HCT116 (cell line): Measurements from ENCODE around the gene DDT. TPM values are rescaled to one million over a fixed set of nuclear protein-coding genes. Genes with fewer than 3 reads are reported as not detected.

ENCODE experiments used
- ATAC-seq: fragments of 200-7000 bp; cut with Tn5 transposase; 2 replicates; pipeline ENCODE4 v1.9.1; 2020; ENCODE audit warnings: mild to moderate bottlenecking, moderate library complexity
- BruUV-seq: library from RNA; stranded (reverse); fragments of 400-500 nt; replicated peaks from 2 replicates; lab custom pipeline; 2021; lab: Mats Ljungman, UMichigan
- CTCF ChIA-PET: fragments of 300-600 bp; sonication (Branson Sonifier 250); formaldehyde crosslinking; loops from one replicate; lab custom pipeline; 2021; ENCODE audit warnings: antibody characterized with exemption; lab: Charles Lee
- POLR2A ChIA-PET: fragments of 300-600, 350-600 bp; sonication (Branson Sonifier 250); formaldehyde crosslinking; loops from one replicate; lab custom pipeline; 2021; ENCODE audit warnings: antibody characterized with exemption; lab: Charles Lee
- RAD21 ChIA-PET, 2 experiments: fragments of 300-600 bp; sonication (Branson Sonifier 250); formaldehyde crosslinking; loops; one replicate each; lab custom pipeline; 2023; ENCODE audit warnings: low total read pairs in 2 of 2; ENCODE audit not compliant: uncharacterized antibody in 2 of 2, unreplicated experiment in 2 of 2, low non-redundant PET in 1 of 2; lab: Charles Lee
- DNase-seq: peaks from one replicate; pipeline ENCODE4 v3.0.0-alpha.2; 2010; ENCODE audit warnings: low read depth, low spot score
- H2AFZ ChIP-seq: fragments of 200-600 bp; shearing (Covaris generic), sonication (generic); 2 replicates; pipeline ENCODE4 v1.6.1; 2017; ENCODE audit warnings: low read depth, mixed run types, mixed read lengths, antibody characterized with exemption, low read length; ENCODE audit not compliant: poor library complexity, severe bottlenecking
- H3K27ac ChIP-seq: 2 replicates; pipeline ENCODE4 v1.5.1; 2012; ENCODE audit warnings: low read depth, low read length
- H3K27me3 ChIP-seq: fragments of 200-600 bp; sonication (generic); 2 replicates; pipeline ENCODE4 v1.6.1; 2016; ENCODE audit warnings: mixed run types, low read length, mixed read lengths; ENCODE audit not compliant: insufficient read depth
- H3K36me3 ChIP-seq, 2 experiments: fragments of 200-500 bp in 1 of 2; fragments of 200-600 bp in 1 of 2; sonication (Bioruptor generic) in 1 of 2; sonication (generic) in 1 of 2; 2 replicates each; pipeline versions ENCODE4 v1.5.1 to v1.6.1; 2014 to 2016; ENCODE audit warnings: low read length in 2 of 2, inconsistent platforms in 1 of 2, mixed read lengths in 1 of 2, mixed run types in 1 of 2; ENCODE audit not compliant: insufficient read depth in 2 of 2, control insufficient read depth in 1 of 2
- H3K4me1 ChIP-seq, 2 experiments: fragments of 200-600 bp in 1 of 2; sonication (generic) in 1 of 2; 2 replicates each; pipeline versions ENCODE4 v1.5.1 to v1.6.1; 2012 to 2017; ENCODE audit warnings: low read length in 2 of 2, inconsistent platforms in 1 of 2, mild to moderate bottlenecking in 1 of 2, mixed read lengths in 1 of 2, mixed run types in 1 of 2, moderate library complexity in 1 of 2; ENCODE audit not compliant: insufficient read depth in 2 of 2, control insufficient read depth in 1 of 2
- H3K4me2 ChIP-seq: fragments of 200-600 bp; sonication (generic); 2 replicates; pipeline ENCODE4 v1.6.1; 2017; ENCODE audit warnings: mixed run types, low read length, mixed read lengths
- H3K4me3 ChIP-seq, 2 experiments: fragments of 200-600 bp in 1 of 2; sonication (generic) in 1 of 2; replicated peaks in 1 of 2; 2 replicates each; pipeline ENCODE4 v1.5.1; 2011 to 2016; ENCODE audit warnings: low read length in 2 of 2, control low read depth in 1 of 2, low read depth in 1 of 2, mild to moderate bottlenecking in 1 of 2, mixed read lengths in 1 of 2, mixed run types in 1 of 2
- H3K79me2 ChIP-seq: fragments of 200-600 bp; sonication (generic); 2 replicates; pipeline ENCODE4 v1.6.1; 2017; ENCODE audit warnings: mild to moderate bottlenecking, mixed run types, low read length, moderate library complexity, mixed read lengths; ENCODE audit not compliant: insufficient read depth
- H3K9ac ChIP-seq: fragments of 200-600 bp; sonication (generic); 2 replicates; pipeline ENCODE4 v1.6.1; 2016; ENCODE audit warnings: low read length, mixed read lengths
- H3K9me2 ChIP-seq: fragments of 200-600 bp; sonication (generic), shearing (Covaris generic); 2 replicates; pipeline ENCODE4 v1.6.1; 2017; ENCODE audit warnings: mixed run types, mild to moderate bottlenecking, moderate library complexity; ENCODE audit not compliant: insufficient read depth
- H3K9me3 ChIP-seq, 2 experiments: fragments of 200-500 bp in 1 of 2; fragments of 200-600 bp in 1 of 2; sonication (Bioruptor generic) in 1 of 2; sonication (generic) in 1 of 2; 2 replicates each; pipeline ENCODE4 v1.6.1; 2014 to 2017; ENCODE audit warnings: low read length in 2 of 2, mixed read lengths in 2 of 2, inconsistent platforms in 1 of 2, low read depth in 1 of 2, mild to moderate bottlenecking in 1 of 2, mixed run types in 1 of 2, moderate library complexity in 1 of 2; ENCODE audit not compliant: control insufficient read depth in 1 of 2, insufficient read depth in 1 of 2
- H4K20me1 ChIP-seq: fragments of 200-600 bp; sonication (generic), shearing (Covaris generic); 2 replicates; pipeline ENCODE4 v1.6.1; 2017; ENCODE audit warnings: mixed run types, mild to moderate bottlenecking, moderate library complexity; ENCODE audit not compliant: insufficient read depth
- CBX3 ChIP-seq: IDR thresholded peaks from 2 replicates; pipeline ENCODE4 v1.6.1; 2012; ENCODE audit warnings: low read depth
- CEBPB ChIP-seq: IDR thresholded peaks from 2 replicates; pipeline ENCODE4 v1.6.1; 2012; ENCODE audit warnings: low read depth
- ELF1 ChIP-seq: IDR thresholded peaks from 2 replicates; pipeline ENCODE4 v1.6.1; 2012; ENCODE audit warnings: low read depth, borderline replicate concordance
- EZH2 ChIP-seq: fragments of 200-600 bp; sonication (generic); IDR thresholded peaks from 2 replicates; pipeline ENCODE4 v1.6.1; 2017; ENCODE audit warnings: antibody characterized with exemption, mixed run types
- EZH2phosphoT487 ChIP-seq: fragments of 200-600 bp; IDR thresholded peaks from 2 replicates; pipeline ENCODE4 v1.6.1; 2018; ENCODE audit warnings: antibody characterized with exemption, borderline replicate concordance
- FOSL1 ChIP-seq: IDR thresholded peaks from 2 replicates; pipeline ENCODE4 v1.6.1; 2012; ENCODE audit warnings: low read depth
- JUND ChIP-seq: IDR thresholded peaks from 2 replicates; pipeline ENCODE4 v1.6.1; 2012
- MAX ChIP-seq: IDR thresholded peaks from 2 replicates; pipeline ENCODE4 v1.6.1; 2012
- POLR2A ChIP-seq: IDR thresholded peaks from 2 replicates; pipeline ENCODE4 v1.7.0; 2011; ENCODE audit warnings: borderline replicate concordance; ENCODE audit not compliant: insufficient read depth, insufficient read length; ENCODE audit errors: extremely low read depth
- RAD21 ChIP-seq: IDR thresholded peaks from 2 replicates; pipeline ENCODE4 v1.6.1; 2012; ENCODE audit warnings: low read depth, mild to moderate bottlenecking
- REST ChIP-seq: IDR thresholded peaks from 2 replicates; pipeline ENCODE4 v1.6.1; 2012; ENCODE audit warnings: low read depth
- SP1 ChIP-seq: IDR thresholded peaks from 2 replicates; pipeline ENCODE4 v1.6.1; 2012; ENCODE audit warnings: low read depth
- TCF7L2 ChIP-seq: IDR thresholded peaks from 2 replicates; pipeline ENCODE4 v1.7.0; 2011; ENCODE audit warnings: borderline replicate concordance, inconsistent platforms; ENCODE audit not compliant: insufficient read depth, insufficient read length; ENCODE audit errors: extremely low read depth
- YY1 ChIP-seq: IDR thresholded peaks from 2 replicates; pipeline ENCODE4 v1.6.1; 2011; ENCODE audit warnings: low read length, low read depth, moderate library complexity, mild to moderate bottlenecking; ENCODE audit not compliant: insufficient replicate concordance; ENCODE audit errors: extremely low read depth
- intact Hi-C: fragments of 100-400 bp; cut with micrococcal nuclease; formaldehyde crosslinking; loops from 2 replicates; pipeline ENCODE4 v1.10.0; 2022
- total RNA-seq: library from RNA; stranded (reverse); gene quantifications from one replicate; pipeline ENCODE4 v1.2.1, GENCODE V29; 2021; ENCODE audit not compliant: unreplicated experiment
- TF ChIP-seq, protein P1 (sequence below): IDR thresholded peaks from 2 replicates; pipeline ENCODE4 v1.6.1; 2012
- TF ChIP-seq, protein P2 (sequence below), 3 experiments: fragments of 200-600 bp in 1 of 3; sonication (generic) in 1 of 3; IDR thresholded peaks in 2 of 3; conservative IDR thresholded peaks in 1 of 3; 2 replicates each; pipeline ENCODE4 v1.5.1; 2012 to 2017; ENCODE audit warnings: low read depth in 2 of 3, low read length in 2 of 3, antibody characterized with exemption in 1 of 3, borderline replicate concordance in 1 of 3, control low read depth in 1 of 3, mild to moderate bottlenecking in 1 of 3, mixed read lengths in 1 of 3, mixed run types in 1 of 3, moderate library complexity in 1 of 3; ENCODE audit not compliant: insufficient read depth in 1 of 3

The DDT gene
- total RNA-seq, 1 experiment from 2014 or later, result 217 TPM

DNA sequence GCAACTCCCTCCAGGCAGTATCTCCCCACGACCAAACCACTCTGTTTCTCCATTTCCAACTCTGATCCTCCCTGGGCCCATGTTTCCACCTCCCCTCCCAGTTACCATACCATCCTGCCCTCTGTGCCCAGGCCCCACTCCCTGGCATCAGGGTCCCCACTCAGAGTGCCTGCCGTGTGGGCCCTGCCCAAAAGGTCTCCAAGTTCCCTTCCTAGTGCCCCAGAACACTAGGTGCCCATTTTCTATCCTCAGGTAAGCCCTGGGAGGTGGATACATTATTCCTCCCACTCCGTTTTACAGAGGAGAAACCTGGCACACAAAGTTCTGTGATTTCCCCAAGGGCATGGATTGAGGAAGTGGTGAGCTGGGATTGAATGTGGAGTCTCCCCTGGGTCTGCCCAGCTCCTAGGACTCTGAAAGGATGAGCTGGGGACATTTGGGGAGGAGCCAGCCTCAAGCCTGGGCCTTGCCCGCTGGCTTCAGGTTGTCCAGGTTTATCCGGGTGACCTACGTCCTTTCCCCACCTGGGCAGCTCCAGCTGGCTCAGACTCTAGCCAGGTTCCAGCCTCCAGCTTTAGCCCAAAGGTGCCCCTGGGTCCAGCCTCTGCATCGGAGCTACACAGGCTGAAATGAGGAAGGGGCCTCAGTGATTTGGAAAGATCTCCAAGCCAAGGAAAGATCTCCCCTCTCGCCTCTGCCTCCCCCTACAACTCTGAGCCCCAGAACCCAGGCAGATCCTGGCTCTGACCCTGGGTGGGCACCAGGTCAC, 33.2 kb upstream of the DDT start:
- Histone ChIP-seq H3K27ac (no peak overlapping the region), H3K36me3 (no peaks in the 10 kb centered on the region), H3K4me3 (no peak overlapping the region), H3K27me3 (no peaks in the 10 kb centered on the region), H3K79me2 (peaks cover 11% of the 10 kb centered on the region), H3K9ac (no peak overlapping the region), H3K4me2 (no peak overlapping the region), H3K9me2 (no peaks in the 10 kb centered on the region), H4K20me1 (no peaks in the 10 kb centered on the region), H3K9me3 (no peaks in the 10 kb centered on the region; a peak in 1 of 4 replicates), H3K4me1 (peaks cover 5 to 6% of the 10 kb centered on the region in 2 experiments; a peak in 3 of 4 replicates)
- intact Hi-C loops, result loop anchor here (5.0 kb wide), 1 partner anchor 760 kb away; no protein-coding TSS in a partner anchor
- no peak for ATAC-seq
- POLR2A ChIA-PET, result no interaction called here
- CTCF ChIA-PET, result no interaction called here
- no peak for DNase-seq
- no TSS peak for BruUV-seq
- RAD21 ChIA-PET, result no interaction called here
- no peak for TF ChIP-seq TCF7L2
- no peak for TF ChIP-seq SP1
- no peak for TF ChIP-seq EZH2phosphoT487
- TF ChIP-seq, protein P1, sequence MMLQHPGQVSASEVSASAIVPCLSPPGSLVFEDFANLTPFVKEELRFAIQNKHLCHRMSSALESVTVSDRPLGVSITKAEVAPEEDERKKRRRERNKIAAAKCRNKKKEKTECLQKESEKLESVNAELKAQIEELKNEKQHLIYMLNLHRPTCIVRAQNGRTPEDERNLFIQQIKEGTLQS, result no peak
- TF ChIP-seq POLR2A, result no peak
- no peak for TF ChIP-seq YY1
- no peak for TF ChIP-seq RAD21
- no peak for TF ChIP-seq EZH2
- no peak for TF ChIP-seq ELF1
- TF ChIP-seq CEBPB, result no peak
- TF ChIP-seq FOSL1, result no peak
- no peak for TF ChIP-seq REST
- no peak for TF ChIP-seq JUND
- TF ChIP-seq, protein P2, sequence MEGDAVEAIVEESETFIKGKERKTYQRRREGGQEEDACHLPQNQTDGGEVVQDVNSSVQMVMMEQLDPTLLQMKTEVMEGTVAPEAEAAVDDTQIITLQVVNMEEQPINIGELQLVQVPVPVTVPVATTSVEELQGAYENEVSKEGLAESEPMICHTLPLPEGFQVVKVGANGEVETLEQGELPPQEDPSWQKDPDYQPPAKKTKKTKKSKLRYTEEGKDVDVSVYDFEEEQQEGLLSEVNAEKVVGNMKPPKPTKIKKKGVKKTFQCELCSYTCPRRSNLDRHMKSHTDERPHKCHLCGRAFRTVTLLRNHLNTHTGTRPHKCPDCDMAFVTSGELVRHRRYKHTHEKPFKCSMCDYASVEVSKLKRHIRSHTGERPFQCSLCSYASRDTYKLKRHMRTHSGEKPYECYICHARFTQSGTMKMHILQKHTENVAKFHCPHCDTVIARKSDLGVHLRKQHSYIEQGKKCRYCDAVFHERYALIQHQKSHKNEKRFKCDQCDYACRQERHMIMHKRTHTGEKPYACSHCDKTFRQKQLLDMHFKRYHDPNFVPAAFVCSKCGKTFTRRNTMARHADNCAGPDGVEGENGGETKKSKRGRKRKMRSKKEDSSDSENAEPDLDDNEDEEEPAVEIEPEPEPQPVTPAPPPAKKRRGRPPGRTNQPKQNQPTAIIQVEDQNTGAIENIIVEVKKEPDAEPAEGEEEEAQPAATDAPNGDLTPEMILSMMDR (IDR thresholded peaks at IDR 0.05 in 2 of 3, conservative IDR thresholded peaks at IDR 0.05 in 1 of 3; ENCODE audit: borderline replicate concordance in 1 of 3, insufficient read depth in 1 of 3, low read depth in 2 of 3, low read length in 2 of 3), result no peak
- TF ChIP-seq CBX3, result no peak
- no peak for TF ChIP-seq MAX
- TF ChIP-seq, all 23 proteins: peak for 0
- H2AFZ ChIP-seq, result no peak overlapping the region
